Psoas muscle (tissue), 8 donors: ENCODE results near the gene TCF12. TPM values are rescaled to one million over a fixed set of nuclear protein-coding genes. Genes with fewer than 3 reads are reported as not detected.

ENCODE experiments used
- ATAC-seq, 4 donors: fragments of 200-7000 bp; cut with Tn5 transposase; one replicate each; pipeline ENCODE4 v1.9.1; 2020; ENCODE audit warnings: moderate library complexity in 3 of 4, mild to moderate bottlenecking in 2 of 4
- DNase-seq, 2 donors: peaks; one replicate each; pipeline ENCODE4 v3.0.0-alpha.2; 2020
- H3K27ac ChIP-seq: fragments of 200-600 bp; one replicate; pipeline ENCODE4 v1.8.0; 2022
- H3K27me3 ChIP-seq, 3 donors: fragments of 200-600 bp in 1 of 3; one replicate each; pipeline versions ENCODE4 v1.6.1 to v1.8.0; 2013 to 2022; ENCODE audit warnings: low read length in 2 of 3, mild to moderate bottlenecking in 2 of 3, moderate library complexity in 1 of 3; ENCODE audit not compliant: insufficient read depth in 3 of 3
- H3K36me3 ChIP-seq, 2 donors: fragments of 200-600 bp in 1 of 2; one replicate each; pipeline versions ENCODE4 v1.6.1 to v1.8.0; 2013 to 2022; ENCODE audit warnings: low read depth in 1 of 2, mild to moderate bottlenecking in 1 of 2, moderate library complexity in 1 of 2; ENCODE audit not compliant: insufficient read depth in 1 of 2
- H3K4me1 ChIP-seq: fragments of 200-600 bp; one replicate; pipeline ENCODE4 v1.8.0; 2022
- H3K4me3 ChIP-seq: fragments of 200-600 bp; one replicate; pipeline ENCODE4 v1.8.0; 2022; ENCODE audit warnings: mild to moderate bottlenecking
- H3K9me3 ChIP-seq: fragments of 200-600 bp; one replicate; pipeline ENCODE4 v1.8.0; 2022
- CTCF ChIP-seq: fragments of 200-600 bp; IDR thresholded peaks from one replicate; pipeline ENCODE4 v1.8.0; 2022; ENCODE audit warnings: antibody characterized with exemption
- WGBS, 3 donors: extraction: QIAGEN DNeasy Blood & Tissue Kit; methylation state at CpG; one replicate each; pipeline versions ENCODE4 v1.1.6 to v1.1.7; 2013; 5-methylcytosine and 5-hydroxymethylcytosine counted together
- intact Hi-C, 2 donors: fragments of 100-400 bp; cut with DNase I; formaldehyde crosslinking; loops; one replicate each; pipeline versions ENCODE4 v1.11.0 to v1.14.2; 2022
- polyA plus RNA-seq, 3 donors: library from polyadenylated mRNA; stranded (reverse); fragments of 200-250 nt; gene quantifications; one replicate each; pipeline ENCODE4 v1.2.3, GENCODE V29; 2013
- total RNA-seq, 4 donors: library from RNA; stranded (reverse); fragmentation: NEBNext Ultra II Directional in 2 of 4; extraction: Animal tissue kit (Norgen Biotek cat#: 25700) in 2 of 4; gene quantifications; one replicate each; pipeline versions ENCODE4 v1.2.1 to v1.2.4, GENCODE V29; 2021 to 2023
- donor health status: healthy with polysubstance abuse.
- donor health status: DM: no; HTN: no; CAD: no; lungs with moderate emphysema.
- donor health status: Bipolar disorder and iron deficiency.
- donor health status: healthy.
- donor health status: DM: yes; HTN: yes; CAD: no.
- donor health status: DM: no; HTN: no; CAD: no.
- donor health status: DM: no; HTN: no; CAD: no.
- donor health status: DM: yes; HTN: yes; CAD: no.

The TCF12 gene
- total and polyA plus RNA-seq, 7 donors, result 10.5 to 53.1 (median 30.5) TPM

GRCh38 chr15:57321973-57322601, 403.6 kb downstream of the TCF12 start:
- no peak overlapping the region for H3K4me3 ChIP-seq
- H3K27ac ChIP-seq, result no peak overlapping the region
- H3K4me1 ChIP-seq, result no peaks in the 10 kb centered on the region
- 66 to 72% (median 69%) methylated on average over 13 of the region's 13 CpGs for WGBS, 3 donors
- DNase-seq, result no peak
- intact Hi-C loops, result no loop called here
- no peak for ATAC-seq
- H3K9me3 ChIP-seq, result no peaks in the 10 kb centered on the region
- H3K36me3 ChIP-seq, result no peaks in the 10 kb centered on the region
- TF ChIP-seq CTCF, result no peak
- peaks cover 0 to 1% (median 0%) of the 10 kb centered on the region in 3 donors for H3K27me3 ChIP-seq

GRCh38 chr15:57322602-57323250, 404.3 kb downstream of the TCF12 start:
- no peak overlapping the region for H3K27ac ChIP-seq
- H3K4me1 ChIP-seq, result peaks cover 6% of the 10 kb centered on the region
- peaks cover 0 to 2% (median 0%) of the 10 kb centered on the region in 3 donors for H3K27me3 ChIP-seq
- DNase-seq, result no peak
- intact Hi-C loops, result no loop called here
- WGBS, 3 donors, result 95 to 97% (median 96%) methylated on average over 11 of the region's 11 CpGs
- no peaks in the 10 kb centered on the region for H3K36me3 ChIP-seq
- no peaks in the 10 kb centered on the region for H3K9me3 ChIP-seq
- no peak overlapping the region for H3K4me3 ChIP-seq
- no peak for ATAC-seq
- no peak for TF ChIP-seq CTCF

GRCh38 chr15:57323299-57323805, 404.9 kb downstream of the TCF12 start:
- H3K36me3 ChIP-seq, result no peaks in the 10 kb centered on the region
- H3K9me3 ChIP-seq, result no peaks in the 10 kb centered on the region
- intact Hi-C loops, result no loop called here
- no peak for TF ChIP-seq CTCF
- 90 to 96% (median 92%) methylated on average over 12 of the region's 12 CpGs for WGBS, 3 donors
- ATAC-seq, result no peak
- peaks cover 0 to 2% (median 0%) of the 10 kb centered on the region in 3 donors for H3K27me3 ChIP-seq
- no peak overlapping the region for H3K4me3 ChIP-seq
- H3K27ac ChIP-seq, result no peak overlapping the region
- no peak for DNase-seq
- H3K4me1 ChIP-seq, result peaks cover 7% of the 10 kb centered on the region

GRCh38 chr15:57323806-57324589, 405.6 kb downstream of the TCF12 start:
- Histone ChIP-seq H3K4me1 (peaks cover 7% of the 10 kb centered on the region), H3K27me3 (peaks cover 0 to 2% (median 2%) of the 10 kb centered on the region in 3 donors), H3K36me3 (no peaks in the 10 kb centered on the region), H3K9me3 (no peaks in the 10 kb centered on the region), H3K4me3 (no peak overlapping the region), H3K27ac (no peak overlapping the region)
- intact Hi-C loops, result no loop called here
- ATAC-seq, result no peak
- WGBS, 3 donors, result 59 to 66% (median 60%) methylated on average over 6 of the region's 6 CpGs
- no peak for DNase-seq
- no peak for TF ChIP-seq CTCF
